Fibroblast of the conjunctiva (primary cell): ENCODE results near the gene SNX11.

Experiments used
- DNase-seq: peaks from one replicate; pipeline ENCODE4 v3.0.0-alpha.2; 2010; ENCODE audit warnings: low read depth

SNX11 gene

DNA sequence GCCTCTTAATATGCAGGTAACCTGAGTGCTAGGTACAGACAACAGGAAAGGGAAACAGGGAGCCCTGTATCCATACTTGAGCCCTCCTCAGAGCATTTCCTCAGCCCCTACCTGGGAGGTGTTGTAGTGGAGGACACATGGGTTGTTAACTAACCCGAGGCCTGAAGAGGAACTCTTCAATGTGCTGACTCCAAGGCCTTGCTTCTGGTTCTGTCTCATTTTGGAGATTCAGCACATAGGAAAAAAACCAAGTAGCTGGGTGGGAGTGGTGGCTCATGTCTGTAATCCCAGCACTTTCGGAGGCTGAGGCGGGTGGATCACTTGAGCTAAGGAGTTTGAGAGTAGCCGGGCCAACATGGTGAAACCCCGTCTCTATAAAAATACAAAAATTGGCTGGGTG, 24.8 kb downstream of the SNX11 start:
- no peak for DNase-seq

DNA sequence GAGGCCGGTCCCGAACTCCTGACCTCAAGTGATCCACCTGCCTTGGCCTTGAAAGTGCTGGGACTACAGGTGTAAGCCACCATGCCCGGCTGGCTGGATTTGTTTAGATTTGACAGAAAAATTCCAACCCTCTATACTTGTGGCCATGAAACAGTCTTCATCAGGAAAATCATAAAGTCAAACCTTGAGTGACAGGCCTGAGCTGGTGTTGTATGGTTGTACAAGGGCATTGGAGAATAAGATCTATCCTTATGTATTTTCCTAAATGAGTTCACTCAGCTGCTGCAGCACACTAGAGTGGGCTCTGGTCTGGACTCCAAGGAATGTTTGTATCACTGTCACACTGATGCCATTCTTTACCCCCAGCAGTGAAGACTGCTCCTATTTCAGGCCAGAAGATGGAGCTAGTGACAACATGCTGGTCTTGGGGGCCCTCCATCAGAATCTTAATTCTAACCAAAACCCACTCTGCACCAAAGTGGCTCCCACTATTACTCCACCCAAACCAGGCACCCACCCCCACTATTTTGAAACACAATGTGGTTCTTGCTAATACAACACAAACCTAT, 27.4 kb downstream of the SNX11 start:
- DNase-seq = no peak

DNA sequence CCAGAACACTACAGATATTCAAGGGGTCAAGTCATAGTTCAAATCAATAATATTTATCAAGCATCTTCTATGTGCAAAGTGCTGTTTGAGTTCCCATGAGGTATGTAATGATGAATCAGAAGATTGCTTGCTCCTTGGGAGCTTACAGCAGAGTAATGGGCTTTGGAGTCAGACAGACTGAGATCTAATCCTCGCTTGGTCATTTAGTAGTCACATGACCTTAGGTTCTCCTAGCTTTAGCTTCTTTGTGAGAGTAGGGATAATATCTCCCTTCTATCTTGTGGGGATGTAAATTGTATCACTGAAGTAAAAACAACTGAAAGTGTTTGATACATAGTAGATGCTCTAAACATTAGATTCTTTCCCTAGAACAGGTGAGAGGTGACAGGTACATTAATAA, 30.1 kb downstream of the SNX11 start:
- no peak for DNase-seq

DNA sequence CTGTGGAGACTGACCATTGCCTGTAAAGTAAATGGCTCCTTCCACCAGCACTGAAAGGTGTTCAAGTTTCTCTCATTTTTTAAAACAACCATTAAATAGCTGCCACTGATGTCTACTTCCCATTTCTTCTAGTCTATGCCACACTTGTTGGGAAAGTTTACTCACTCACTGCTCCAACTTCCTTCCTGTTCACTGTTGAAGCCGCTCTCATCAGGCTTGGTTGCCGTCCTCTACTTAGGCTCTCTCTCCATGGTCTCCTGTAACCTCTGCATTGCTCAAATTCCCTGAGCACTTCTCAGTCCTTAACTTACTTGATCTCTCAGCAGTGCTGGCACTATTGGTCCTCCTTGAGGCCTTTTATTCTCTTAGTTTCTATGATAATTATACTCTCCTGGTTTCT, 32.4 kb downstream of the SNX11 start:
- DNase-seq = no peak

GRCh38 chr17:48143629-48144028, 36.1 kb downstream of the SNX11 start:
- no peak for DNase-seq

DNA sequence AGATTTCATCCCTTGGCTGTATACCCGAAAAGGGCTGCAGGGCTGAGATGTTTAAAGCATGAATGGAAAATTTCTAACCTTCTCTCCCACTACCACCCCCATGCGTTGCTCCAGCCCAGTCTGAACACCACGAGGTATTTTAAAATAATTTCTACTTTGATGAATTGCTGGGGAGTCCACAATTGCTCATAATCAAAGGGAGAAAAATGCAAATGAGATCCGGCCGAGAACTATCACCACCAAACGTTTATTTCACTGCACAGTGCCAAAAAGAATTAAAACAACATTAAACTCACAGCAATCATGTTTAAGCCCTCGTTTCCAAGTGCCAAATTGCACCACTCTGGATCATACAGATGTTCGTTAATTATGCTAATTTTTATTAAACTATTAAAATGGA, 36.7 kb downstream of the SNX11 start:
- no peak for DNase-seq

DNA sequence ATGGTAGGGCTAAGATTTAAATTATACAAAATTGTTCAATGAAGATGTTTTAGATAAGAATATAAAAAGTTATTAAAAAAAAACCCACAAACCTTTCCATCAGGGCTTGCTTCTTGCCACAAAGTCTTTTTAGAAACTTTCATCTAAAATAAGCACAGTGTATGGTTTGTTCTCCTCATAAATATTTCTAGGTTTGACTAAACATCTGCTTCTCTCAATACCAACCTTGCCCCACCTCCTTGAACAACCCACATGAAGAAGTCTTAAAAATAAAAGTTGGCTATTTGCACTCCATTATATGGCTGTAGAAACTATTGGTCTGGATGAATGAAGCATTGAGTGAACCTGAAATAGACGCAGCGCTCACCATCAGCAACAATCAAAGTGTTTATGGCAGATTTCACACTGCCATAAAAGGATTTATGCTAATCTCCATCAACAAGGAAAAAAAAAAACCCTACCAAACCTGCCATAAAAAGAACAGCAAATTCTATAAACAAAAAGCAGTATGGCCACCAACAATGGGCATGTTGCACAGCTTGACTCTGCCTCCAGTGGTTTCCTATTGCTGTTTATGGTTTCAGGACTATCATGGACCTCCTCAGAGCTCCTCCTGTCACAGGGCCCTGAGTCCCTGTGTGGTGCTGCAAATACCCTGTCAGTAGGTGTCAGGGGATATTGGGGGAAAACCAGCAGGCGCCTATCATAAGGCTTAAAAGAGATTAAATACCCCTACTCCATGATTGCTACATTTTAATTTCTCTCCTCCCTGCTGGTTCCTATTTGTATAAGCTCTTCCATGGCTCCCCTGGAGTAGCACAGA, 37.6 kb downstream of the SNX11 start:
- no peak for DNase-seq

DNA sequence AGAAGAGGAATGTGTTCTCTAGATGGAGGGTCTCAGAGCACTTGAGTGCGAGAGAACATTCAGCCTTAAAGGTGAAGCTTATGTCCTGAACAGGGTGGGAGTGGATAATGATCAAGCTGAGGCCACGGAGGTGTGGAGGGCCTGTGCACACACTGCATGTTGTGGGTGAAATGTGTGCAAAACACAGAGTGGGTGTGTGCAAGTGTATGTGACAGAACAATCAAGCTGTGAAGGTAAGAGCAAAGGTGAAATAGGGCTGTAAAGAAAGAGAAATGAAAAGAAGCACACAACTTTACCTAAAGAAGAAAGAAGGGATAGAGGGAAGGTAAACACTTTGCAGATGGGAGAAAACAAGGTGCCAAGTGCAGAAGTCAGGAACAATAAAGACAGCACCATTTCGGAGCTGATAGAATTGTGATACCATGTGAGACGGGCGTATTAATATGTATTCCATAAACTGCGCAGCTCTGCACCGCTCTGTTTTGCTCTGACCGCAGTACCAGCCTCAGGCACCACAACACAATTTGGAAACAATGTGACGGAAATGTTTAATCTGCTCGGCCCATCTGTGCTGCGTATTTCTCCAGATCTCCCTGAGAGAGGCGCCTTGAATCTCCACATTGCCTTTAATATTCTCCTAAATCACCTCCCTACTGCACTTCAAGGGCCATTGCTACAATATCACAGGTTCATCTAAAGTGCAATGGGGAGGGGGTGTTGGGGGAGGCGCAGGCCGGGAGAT, 40.6 kb downstream of the SNX11 start:
- no peak for DNase-seq

DNA sequence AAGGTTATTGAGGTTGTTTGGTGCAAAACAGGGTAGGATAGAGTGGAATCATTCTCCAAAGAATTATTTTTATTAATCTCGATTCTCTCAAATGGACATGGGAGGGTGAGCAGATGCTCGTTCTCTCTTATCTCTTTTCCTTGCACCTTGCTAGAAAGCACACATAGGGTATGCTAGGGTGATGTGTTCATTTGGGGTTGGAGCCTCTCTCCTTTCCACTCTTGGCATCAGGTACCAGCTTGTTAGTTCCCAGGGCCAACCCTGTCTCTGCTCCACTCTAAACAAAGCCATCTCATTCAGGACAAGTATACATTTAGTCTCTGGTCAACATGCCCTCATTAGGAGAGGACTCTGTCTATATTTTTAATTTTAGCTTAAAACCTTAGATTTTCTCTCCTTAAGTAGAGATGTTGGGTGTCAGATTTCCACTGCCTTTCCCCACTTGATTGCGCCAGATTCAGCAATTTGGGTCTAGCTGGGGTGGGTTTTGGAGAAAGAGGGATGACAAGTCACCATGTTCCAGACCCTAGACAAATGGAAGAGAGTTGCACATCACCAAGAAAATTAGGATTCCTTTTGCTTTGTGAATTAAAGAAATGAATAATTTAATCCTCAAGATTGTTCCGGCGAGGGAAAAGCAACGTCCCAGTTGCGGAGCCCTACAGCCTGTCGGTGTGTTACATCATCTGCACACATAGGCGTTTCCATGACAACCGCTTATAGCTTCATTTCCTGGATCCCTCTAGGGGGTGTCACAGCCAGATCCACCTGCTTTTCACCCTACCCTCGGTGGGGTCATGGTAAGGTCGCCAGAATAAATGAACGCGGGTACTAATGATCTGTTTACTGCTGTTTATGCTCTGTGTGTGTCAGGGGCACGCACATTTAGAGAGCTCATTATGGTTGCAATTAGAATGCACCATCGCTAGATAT, 41.6 kb downstream of the SNX11 start:
- DNase-seq = peak; percentile 18

DNA sequence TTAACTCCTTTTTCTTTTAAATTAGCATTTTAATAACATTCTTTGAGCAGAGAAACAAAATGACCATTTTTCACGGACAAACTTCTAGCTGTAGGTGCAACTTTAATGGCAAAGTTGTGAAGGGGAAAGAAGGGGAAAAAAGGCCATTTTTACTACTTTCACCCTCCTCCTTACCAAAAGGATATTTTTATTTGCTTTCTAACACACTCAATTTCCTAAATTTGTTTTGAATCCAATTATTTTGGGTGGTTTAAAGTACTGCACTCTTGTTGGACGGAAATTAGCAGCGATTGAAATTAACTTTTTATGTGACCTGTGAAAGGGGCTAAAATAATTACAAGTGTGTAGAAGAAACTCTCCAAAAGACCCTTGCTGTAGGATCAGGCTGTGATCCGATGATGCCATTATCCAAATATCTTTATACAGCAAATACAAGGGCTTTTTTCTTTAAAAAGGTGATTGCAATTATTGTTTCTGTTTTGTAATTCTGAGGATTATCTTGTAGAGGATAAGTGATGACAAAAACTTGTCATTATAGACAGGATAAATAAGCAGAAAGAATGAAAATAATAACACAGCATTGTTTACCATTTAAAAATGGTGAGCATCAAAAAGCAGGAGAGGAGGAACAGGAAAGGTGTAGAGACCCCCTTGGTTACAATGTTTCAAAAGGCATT, 42.4 kb downstream of the SNX11 start:
- DNase-seq = no peak

GRCh38 chr17:48150597-48151001, 43.0 kb downstream of the SNX11 start:
- no peak for DNase-seq

DNA sequence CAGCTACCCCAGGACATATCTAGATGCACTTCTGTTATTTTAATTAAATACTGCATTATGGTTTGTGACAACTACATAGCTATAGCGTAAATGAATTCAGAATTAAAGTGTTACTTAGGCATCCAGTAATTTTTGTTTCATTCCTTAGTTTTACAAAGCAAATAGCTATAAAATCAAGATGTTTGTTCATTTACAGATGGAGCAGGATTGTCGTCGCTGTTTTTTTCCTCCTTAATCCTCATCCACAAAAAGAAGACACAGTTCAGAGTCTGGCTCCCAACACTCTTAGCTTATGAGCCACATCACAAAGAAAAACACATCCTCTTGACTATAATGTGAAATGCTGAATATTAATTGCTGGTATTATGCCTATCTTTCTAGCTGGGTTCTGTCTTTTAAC, 43.7 kb downstream of the SNX11 start:
- no peak for DNase-seq

DNA sequence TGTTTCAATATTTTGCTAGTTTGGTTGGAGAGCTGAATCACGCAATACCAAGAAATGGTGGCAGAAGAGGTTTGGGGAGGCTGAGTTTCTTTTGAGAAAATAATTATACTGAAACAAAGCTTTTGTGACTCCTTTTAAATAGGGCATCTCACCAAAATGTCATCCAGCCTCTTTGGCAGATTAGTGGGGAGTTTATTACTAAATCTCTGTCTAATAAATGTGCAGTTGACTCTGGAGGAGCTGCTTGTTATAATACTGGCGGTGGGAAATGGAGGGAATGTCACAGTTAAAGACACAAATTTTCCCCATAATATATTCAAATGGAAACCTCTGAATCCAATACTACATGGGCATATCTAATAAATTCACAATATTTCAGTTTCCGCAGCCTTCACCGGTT, 44.7 kb downstream of the SNX11 start:
- DNase-seq = no peak

- peak; percentile 24 for DNase-seq
Measured at GRCh38 chr17:48153691-48154358, 46.3 kb downstream of the SNX11 start.

DNA sequence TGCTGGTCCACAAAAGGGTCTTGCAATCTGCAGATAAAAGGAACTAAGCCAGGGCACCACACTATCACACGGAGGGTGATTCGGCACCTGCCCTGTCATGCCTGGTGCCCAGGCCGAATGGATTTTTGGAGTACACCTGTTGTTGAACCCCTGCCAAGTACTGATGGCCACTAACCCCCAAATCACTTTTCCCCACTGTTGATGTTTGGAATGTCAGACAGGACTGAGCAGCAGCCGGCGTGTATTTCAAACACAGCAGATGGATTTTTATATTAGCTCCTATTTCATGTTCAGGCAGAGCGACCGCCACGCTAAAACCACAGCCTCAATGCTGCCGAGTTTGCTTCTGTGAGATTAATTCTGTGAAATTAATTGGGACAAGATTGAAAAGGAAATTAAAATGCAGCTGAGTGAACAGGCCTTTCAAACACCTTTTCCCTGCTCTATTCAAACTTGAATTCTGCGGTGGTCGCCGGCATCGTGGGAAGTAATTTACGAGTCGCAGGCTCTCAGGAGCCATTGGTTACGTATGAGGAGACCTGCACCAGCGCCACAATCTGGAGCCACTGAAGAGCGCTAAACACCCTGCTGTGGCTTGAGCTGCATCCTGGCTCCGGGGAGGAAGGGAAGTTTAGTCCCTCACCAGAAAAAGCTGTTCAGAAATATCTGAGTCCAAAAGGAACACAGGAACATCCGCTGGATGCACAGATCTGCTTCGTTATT, 48.5 kb downstream of the SNX11 start:
- no peak for DNase-seq

DNA sequence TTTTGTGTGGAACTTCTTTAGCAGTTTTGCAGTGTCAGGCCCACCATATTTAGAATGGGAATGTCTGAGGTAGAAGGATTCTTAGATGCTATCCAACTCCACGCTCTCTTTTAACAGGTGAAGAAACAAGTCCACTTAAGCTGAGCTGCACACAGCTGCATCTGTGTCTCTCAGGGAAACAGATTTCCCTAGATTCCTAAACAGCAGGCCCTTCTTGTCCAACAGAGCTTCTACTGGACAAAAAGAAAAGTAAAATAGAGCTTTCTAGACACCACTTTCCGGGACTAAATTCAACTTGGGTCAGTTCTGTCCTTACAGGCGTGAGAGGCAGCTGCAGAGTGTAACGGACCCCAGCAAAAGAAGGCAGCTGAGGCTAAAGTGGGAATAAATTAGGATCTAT, 51.7 kb downstream of the SNX11 start:
- DNase-seq = no peak

- no peak for DNase-seq
Measured at GRCh38 chr17:48160177-48161081, 52.9 kb downstream of the SNX11 start.

DNA sequence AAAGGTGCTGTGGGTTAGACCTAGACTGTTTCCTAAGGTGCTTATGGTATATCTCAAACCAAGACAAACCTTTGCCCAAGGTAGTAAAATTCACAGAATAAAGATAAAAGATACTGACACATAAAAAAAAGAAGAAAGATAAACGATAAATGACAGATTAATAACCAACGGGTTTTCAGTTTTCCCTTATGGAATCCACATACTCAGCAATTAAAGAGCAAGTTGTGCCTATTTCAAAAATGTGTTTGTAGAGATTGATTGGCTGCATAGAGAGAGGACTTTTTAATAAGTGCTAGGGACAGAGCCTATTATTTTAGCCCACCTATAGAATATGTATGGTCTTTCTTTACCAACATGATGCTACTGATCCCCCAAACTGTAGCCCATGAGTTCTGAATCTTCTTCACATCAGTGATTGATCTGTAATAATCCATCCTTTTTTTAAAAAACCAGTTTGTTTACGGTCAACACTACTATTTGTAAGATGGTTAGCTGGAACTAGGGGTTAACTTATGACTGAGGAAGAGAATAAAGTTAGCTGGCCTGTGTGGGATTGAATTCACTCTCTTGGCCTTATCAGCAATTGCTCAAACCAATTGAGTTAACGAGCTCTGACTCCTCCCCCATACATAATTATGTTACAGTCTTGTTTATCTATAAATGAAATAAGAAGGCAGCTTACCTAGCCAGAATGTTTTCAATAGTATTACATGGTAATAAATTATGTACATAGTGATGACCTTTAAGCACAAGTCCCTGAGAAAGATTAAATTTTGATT, 53.8 kb downstream of the SNX11 start:
- DNase-seq = no peak
